Measurements from ENCODE around the gene USP32. TPM values are rescaled to one million over a fixed set of nuclear protein-coding genes. Genes with fewer than 3 reads are reported as not detected.
"Not testable (repeated sequence)": the region's sequence is repeated elsewhere in the genome, so short reads cannot be mapped to it uniquely, and the experiment has no call there.

The USP32 gene
- total RNA-seq, 1 donor from 2014 or later: 40.0 TPM

DNA sequence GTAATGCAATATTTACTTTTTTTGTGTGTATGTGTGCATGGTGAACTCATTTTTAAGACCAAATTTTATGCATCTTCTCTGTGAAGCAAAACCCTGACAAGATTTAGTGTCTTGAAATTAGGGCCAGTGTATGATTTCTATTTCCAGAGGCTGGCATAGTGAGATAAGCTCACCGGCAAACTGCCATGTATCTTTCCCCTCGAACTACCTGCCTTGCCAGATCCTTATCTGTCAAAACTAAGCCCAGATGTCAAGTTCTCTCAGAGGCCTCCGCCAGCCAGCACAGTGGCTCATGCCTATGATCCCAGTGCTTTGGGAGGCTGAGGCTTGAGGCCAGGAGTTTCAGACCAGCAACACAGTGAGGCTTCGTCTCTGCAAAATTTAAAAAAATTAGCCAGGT, 10.0 kb downstream of the USP32 start:
- no peak for DNase-seq (ENCODE audit: extremely low read depth, low read depth, low spot score)

DNA sequence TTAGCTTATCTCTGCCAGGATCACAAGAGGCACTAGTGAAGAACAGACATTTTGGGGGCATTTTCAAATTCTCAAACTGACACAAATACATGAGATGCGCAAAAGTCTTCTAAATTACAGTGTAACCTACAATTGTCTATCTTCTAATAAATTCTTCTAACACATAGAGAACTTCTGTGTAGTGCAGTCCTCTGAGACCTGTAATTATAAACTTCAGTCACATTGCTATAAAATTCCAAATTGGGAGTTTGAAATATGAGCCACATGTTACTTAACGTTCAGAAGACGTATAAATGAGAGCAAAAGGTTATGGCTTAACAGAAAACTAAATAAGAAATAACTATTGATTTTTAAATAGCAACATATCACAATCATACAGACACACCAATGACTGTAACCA, 12.5 kb downstream of the USP32 start:
- not testable (repeated sequence) for DNase-seq (ENCODE audit: extremely low read depth, low read depth, low spot score)

DNA sequence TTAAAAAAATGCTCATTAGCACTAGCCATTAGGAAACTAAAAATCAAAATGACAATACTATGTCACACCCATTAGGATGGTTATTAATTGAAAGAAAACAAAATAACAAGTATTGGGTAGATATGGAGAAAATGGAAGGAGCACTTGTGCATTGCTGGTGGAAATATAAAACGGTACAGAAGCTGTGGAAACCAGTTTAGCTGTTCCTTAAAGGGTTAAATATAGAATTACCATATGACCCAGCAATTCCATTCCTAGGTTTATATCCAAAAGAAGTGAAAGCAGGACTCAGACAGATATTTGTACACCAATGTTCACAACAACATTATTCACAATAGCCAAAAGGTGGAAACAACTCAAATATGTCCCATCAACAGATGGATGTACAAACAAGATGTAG, 13.7 kb downstream of the USP32 start:
- not testable (repeated sequence) for DNase-seq (ENCODE audit: extremely low read depth, low read depth, low spot score)

DNA sequence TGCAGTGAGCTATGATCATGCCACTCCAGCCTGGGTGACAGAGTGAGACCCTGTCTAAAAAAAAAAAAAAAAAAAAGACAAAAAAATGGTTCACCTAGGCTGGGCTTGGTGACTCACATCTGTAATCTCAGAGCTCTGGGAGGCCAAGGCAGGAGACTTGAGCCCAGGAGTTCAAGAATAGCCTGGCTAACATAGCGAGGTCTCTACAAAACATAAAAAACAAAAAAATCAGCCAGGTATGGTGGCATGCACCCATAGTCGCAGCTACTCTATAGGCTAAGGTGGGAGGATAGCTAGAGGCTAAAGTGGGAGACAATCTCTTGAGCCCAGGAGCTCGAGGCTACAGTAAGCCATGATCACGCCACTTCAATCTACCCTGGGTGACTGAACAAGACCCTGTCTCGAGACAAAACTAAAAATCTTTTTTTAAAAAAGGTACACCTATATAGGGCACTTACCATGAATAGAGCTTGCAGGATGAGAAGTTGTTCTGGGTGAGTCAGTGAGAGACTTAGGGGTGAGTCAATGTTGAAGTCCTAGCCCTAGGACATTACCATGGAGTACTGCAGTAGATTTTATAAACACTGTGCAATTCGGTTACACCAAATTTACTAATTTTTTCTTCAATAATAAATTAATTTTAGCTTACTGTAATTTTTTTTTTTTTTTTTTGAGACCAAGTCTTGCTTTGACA, 19.0 kb downstream of the USP32 start:
- DNase-seq (ENCODE audit: extremely low read depth, low read depth, low spot score): no peak

DNA sequence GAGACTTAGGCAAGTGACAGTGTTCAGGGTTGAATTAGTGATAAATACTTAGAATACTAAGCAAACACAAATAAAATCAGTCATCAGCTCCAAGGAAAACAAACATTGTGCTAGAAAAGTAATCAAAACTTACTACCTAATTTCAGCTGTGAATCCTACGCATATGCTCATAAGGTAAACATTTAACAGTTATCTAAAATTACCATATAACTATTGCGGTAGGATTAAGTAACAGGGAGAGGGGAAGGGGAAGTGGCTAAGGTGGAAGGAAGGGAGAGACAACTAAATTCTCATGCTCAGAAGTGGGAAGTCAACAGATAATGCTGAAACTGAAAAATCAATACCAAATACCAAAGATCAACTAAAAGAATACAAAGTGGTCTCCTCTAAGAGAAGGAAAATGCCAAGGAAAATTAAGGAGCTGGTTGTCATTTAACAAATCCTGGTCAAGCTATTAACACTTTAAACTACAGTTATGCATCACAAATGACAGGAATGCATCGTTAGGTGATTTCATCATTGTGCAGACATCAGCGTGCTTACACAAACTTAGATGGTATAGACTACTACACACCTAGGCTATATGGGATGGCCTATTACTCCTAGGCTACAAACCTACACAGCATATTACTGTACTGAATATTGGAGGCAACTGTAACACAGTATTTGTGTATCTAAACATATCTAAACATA, 20.0 kb downstream of the USP32 start:
- DNase-seq (ENCODE audit: extremely low read depth, low read depth, low spot score): no peak

GRCh38 chr17:60371416-60371815, 20.5 kb downstream of the USP32 start:
- no peak for DNase-seq (ENCODE audit: extremely low read depth, low read depth, low spot score)

DNA sequence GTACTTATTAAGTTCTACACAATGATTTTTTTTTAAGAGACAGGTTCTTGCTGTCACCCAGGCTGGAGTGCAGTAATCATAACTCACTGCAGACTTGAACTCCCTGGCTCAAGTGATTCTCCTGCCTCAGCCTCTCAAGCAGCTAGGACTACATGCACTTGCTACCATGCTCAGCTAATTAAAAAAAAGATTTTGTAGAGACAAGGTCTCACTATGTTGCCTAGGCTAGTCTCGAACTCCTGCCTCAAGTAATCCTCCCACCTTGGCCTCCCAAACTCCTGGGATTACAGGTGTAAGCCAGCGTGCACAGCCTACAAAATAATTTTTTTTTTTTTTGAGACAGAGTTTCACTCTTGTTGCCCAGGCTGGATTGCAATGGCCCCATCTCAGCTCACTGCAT, 22.2 kb downstream of the USP32 start:
- DNase-seq (ENCODE audit: extremely low read depth, low read depth, low spot score): no peak

DNA sequence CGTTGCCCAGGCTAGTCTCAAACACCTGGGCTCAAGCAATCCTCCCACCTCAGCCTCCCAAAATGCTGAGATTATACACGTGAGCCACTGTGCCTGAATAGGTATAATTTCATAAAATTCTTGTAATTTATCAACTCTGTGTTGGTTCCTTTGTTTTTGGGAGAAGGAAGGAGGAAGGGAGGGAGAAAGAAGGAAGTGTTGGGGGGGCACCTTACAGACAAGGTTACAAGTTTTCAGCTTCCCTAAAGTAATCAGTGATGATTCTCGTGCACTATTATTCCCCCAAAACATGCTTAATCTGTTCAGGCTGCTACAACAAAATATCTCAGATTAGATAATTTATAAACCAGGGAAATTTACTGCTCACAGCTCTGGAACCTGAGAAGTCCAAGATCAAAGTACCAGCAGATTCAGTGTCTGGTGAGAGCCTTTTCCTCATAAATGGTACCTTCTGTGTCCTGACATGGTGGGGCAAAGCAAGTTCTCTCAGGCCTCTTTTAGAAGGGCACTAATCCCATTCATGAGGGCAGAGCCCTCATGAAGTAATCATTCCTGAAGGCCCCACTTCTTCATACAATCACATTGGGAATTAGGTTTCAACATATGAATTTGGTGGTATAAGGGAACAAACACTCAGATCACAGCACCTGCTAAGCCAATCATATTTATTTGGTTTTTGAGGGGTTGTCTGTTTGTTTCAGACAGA, 28.1 kb downstream of the USP32 start:
- DNase-seq (ENCODE audit: extremely low read depth, low read depth, low spot score): no peak

DNA sequence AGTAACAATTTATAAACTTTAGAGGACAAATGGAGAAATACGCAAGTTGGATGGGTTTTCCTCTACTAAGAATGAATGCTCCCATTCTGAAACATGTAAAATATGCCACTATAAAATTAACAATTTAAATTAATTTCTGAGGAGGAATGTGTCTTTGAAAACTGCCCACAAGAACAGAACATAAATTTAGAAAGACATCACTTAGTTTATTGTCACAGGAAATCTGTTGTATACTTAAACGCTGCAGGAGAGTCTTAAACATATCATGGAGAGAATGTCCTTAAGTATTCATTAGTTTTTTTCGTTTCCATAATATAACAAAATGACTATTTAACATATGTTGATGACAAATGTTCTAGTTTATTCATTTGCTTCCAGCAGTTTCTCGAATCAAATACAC, 29.6 kb downstream of the USP32 start:
- no peak for DNase-seq (ENCODE audit: extremely low read depth, low read depth, low spot score)

GRCh38 chr17:60361889-60362288, 30.0 kb downstream of the USP32 start:
- DNase-seq (ENCODE audit: extremely low read depth, low read depth, low spot score): no peak

DNA sequence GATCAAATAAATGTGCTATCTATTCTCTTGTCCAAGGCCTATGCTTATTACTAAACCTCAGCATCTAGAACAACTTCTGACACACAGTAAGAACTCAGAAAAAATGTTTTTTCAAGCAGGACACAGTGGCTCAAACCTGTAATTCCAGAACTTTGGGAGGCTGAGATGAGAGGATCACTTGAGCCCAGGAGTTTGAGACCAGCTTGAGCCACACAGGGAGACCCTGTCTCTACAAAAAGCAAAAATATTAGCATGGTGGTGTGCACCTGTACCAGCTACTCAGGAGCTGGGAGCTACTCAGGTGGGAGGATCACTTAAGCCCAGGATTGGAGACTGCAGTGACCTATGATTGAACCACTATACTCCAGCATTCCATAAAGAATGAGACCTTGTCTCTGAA, 32.5 kb downstream of the USP32 start:
- no peak for DNase-seq (ENCODE audit: extremely low read depth, low read depth, low spot score)

DNA sequence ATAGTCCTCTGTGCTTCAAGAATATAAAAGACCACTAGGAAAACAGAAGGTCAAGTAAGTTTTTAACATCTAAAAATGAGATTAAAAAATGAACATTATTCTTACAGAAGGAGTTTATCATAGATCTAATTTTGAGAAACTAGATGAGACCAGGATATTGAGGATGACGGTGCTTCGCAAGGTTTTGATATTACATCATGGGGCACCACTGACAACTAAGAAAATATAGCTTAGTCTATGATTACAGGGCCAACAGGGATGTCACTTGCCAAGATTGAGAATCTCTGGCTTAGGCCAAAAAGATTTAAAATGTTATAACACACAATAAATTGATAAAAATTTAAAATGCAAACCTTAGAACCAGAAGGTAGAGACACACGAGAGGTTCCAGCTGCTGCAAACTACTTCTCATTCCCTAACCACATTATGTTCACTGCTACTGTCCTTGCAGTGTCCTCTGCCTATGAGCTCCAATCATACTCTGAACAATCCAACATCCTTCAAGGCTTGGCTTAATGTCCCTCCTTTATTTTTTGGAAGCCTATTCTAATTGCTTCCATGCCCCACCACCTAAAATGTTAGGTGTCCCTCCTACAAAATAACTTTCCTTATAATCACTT, 33.2 kb downstream of the USP32 start:
- no peak for DNase-seq (ENCODE audit: extremely low read depth, low read depth, low spot score)

DNA sequence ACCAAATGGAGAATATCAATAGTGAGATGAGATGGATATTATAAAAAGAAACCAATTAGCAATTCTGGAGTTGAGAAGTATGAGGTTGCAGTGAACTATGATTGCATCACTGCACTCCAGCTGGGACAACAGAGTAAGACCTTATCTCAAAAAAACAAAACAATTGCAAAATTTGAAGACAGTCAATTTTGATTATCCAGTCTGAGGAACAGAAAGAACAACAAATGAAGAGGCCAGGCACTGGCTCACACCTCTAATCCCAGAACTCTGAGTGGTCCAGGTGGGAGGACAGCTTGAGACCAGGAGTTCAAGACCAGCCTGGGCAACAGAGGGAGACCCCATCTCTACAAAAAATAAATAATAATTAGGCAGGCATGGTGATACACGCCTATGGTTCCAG, 35.0 kb downstream of the USP32 start:
- no peak for DNase-seq (ENCODE audit: extremely low read depth, low read depth, low spot score)

DNA sequence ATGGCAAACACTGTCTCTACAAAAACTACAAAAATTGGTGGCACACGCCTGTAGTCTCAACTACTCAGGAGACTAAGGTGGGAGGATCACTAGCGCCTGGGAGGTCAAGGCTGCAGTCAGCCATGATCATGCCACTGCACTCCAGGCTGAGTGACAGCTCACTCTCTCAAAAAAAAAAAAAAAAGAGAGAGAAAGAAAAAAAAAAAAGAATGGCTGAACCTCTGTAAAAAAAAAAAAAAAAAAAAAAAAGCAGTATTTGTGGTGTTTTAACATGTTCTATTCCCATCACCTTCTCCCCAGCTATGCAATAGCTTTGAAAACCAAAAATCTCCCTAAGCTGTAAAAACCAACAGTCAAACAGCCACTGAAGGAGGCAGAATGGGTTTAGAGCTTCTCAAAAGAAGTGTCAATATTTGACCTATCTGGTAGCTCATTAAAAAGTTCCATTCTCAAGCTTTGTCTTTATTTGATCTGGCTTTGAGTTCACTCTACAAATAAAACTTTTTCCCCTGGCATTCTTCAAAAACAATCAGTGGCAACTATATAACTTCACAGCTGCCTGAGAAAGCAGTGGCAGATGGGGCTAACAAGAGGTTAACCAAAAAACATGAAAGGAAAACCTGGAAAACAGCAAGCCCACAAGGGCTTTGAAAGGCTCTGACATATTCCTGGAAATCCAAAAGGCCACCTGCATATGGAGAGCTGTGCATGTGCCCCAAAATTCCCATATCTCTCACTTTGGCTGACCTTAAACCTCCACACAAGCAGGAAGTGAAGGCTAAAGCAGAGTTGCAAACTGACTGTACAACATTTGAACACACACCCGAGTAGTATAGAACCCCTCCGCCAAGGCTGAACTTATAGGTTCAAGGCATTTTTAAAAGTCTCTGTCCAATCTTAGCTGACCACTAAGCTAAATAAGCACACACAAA, 36.0 kb downstream of the USP32 start:
- no peak for DNase-seq (ENCODE audit: extremely low read depth, low read depth, low spot score)

DNA sequence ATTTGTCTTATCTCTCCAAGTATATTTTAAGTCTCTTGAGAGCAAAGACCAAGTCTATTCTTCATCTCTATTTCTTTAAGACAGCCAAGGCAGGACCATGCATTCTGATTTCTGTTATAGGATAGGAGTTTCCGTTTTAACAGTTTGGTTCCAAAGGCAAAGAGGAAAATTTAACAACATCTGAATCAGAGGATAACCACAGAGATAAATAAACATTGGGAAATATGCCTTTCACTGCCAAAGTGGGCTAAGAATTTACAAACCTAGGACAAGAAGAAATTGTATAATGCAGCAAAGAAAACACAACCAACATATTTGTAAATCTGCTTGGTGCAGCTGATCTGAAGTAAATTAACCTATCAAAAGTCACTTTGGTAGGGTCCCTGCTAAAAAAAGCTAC, 37.7 kb downstream of the USP32 start:
- DNase-seq (ENCODE audit: extremely low read depth, low read depth, low spot score): no peak

DNA sequence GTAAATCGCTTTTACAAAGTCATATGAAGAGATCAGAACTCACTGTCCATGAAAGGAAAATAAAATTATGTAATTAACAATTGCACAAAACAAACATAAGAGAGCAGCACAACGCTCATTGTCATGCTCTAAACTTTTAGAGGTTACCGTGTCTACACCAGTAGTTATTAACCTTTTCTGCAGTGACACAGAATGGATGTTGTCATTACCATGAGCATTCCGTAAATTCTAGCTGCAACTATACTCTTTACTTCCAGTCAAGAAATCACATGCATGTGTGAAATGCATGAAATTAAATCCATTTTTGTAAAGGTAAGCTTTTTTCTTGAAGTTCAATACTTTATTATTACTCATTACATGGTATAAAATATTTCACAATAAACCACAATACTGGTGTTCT, 38.2 kb downstream of the USP32 start:
- no peak for DNase-seq (ENCODE audit: extremely low read depth, low read depth, low spot score)

DNA sequence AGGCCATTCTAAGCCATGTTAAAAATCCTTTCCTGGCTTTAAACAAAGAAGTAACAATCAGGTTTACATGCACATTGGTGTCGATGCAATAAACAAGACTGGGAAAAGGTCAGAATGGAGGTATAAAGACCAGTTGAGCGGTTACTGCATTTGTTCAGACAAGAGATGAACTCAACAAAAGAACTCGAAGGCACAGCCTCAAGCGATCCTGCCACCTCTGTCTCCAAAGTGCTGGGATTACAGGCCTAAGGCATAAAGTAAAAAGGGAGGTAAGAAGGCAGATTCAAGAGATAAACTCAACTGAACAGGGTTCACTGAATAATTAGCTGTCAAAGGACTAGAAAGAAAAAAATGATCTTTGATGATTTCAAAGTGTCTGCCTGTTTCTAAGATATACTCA, 39.4 kb downstream of the USP32 start:
- no peak for DNase-seq (ENCODE audit: extremely low read depth, low read depth, low spot score)

DNA sequence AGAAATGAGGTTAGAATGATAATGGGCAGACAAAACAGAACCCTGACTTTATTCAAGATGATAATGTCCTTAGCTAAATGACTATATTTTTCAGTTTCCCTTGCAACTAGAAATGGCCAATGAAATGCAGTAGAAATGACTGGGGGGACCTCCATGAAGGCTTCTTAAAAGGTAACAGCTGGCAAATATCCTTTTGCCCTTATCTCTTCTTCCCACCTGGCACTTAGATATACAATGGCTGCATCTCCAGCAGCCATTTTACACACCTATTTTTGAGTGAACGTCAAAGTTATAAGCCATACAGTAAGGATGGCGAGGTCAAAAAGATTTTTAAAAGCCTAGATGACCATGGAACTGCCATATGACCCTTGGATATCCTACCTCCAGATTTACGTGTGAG, 39.9 kb downstream of the USP32 start:
- no peak for DNase-seq (ENCODE audit: extremely low read depth, low read depth, low spot score)

DNA sequence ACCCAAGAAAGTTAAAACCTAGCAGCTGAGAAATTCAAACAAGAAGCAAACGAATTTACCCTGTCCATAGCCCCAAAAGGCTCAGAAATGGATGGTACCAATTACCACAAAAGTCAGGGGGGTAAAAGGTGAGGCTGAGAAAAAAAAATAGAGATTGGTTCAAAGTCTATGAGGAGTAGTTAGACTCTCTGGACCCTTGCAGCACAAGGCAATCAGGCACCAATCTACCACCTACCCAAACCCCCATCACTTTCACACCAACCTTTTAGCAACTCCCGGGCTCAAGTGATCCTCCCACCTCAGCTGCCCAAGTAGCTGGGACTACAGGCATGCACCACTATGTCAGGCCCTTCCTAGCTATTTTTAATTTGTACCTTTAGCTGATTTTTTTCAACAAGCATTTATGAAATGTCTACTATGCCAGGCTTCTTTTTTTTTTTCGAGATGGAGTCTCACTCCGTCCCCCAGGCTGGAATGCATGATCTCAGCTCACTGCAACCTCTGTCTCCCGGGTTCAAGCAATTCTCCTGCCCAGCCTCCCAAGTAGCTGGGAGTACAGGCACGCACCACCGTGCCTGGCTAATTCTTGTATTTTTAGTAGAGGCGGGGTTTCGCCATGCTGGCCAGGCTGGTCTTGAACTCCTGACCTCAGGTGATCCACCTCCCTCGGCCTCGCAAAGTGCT, 40.8 kb downstream of the USP32 start:
- no peak for DNase-seq (ENCODE audit: extremely low read depth, low read depth, low spot score)

GRCh38 chr17:60348616-60349015, 43.3 kb downstream of the USP32 start:
- DNase-seq (ENCODE audit: extremely low read depth, low read depth, low spot score): no peak

All from glomerular endothelial cell (primary cell).